Stimulated activated CD4-positive, alpha-beta T cell treated with anti-CD3 and anti-CD28 coated beads, Interleukin-12 subunit alpha, Interleukin-12 subunit beta, amount 100 ng/mL, for 48 hours (primary cell): ENCODE measurements around the gene GFRA1.
"Not testable (repeated sequence)": the region's sequence is repeated elsewhere in the genome, so short reads cannot be mapped to it uniquely, and the experiment has no call there.

ENCODE experiments used
- DNase-seq, 3 donors: peaks; one replicate each; pipeline ENCODE4 v3.0.0-alpha.2; 2020; ENCODE audit warnings: low read depth in 2 of 3, low spot score in 1 of 3

Gene GFRA1

DNA sequence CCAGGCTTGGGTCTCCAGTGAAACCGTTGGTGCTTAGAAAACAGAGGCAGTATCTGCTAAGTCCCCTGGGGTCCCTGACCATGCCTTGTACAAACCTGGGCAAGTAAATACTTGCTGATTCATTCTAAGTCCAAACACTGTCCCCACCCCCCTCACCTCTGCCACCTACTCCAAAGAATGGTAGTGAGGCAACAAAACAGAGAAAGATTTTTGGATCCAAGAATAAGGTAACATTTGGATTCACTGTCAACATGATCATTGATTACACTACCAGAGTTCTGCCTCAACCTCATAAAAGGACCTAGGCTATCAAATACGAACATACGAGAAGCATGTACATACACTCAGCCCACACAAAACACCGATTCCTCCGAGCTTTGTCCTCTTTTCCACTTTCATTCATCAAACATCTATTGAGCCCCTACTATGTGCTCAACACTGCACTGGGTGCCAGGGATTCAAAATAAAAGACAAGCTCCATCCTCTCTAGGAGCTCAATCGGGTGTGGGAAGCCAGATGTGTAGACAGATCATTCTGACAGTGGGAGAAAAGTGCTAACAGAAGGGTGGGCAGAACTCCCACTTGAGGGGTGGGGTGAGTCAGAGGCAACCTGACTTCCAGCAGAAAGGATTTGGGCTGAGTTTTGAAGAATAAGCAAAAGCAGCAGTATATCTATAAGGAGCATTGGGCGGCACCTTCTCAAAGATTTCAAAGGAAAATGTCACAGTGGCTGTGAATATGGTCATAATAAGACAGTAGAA is 71.2 kb downstream of the GFRA1 start:
- no peak for DNase-seq

DNA sequence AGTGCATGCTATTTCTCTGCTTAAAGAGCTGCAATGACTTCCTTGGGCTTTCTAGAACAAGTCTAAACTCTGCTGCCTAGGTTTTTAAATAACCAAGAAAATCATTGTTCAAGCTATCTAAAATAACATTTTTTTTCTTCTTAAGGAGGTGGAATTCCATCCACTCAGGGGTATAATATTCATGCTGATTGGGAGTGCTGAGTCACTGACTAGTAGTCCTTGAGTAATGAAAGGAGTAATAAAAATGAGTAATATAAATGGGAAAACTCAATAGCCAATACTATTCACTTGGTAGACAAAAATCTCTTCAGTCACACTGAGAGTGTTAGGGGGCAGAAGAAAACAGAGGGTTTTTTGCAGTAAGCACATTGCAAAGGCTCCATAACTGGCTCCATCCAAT is 72.0 kb downstream of the GFRA1 start:
- no peak for DNase-seq

DNA sequence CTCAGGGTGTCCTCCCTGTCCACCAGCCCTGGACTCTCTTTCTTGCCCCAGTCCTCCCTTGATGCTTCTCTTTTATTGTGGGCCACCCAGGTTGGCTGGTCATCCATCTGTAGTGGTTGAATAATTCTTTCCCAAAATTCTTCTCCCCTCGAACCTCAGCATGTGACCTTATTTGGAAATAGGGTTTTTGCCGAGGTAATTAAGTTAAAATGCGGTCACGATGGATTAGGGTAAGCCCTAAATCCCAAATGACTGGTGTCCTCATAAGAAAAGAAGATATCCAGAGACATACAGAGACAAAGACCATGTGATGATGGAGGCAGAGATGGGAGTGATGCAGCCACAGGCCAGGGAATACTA is 74.3 kb downstream of the GFRA1 start:
- no peak for DNase-seq

DNA sequence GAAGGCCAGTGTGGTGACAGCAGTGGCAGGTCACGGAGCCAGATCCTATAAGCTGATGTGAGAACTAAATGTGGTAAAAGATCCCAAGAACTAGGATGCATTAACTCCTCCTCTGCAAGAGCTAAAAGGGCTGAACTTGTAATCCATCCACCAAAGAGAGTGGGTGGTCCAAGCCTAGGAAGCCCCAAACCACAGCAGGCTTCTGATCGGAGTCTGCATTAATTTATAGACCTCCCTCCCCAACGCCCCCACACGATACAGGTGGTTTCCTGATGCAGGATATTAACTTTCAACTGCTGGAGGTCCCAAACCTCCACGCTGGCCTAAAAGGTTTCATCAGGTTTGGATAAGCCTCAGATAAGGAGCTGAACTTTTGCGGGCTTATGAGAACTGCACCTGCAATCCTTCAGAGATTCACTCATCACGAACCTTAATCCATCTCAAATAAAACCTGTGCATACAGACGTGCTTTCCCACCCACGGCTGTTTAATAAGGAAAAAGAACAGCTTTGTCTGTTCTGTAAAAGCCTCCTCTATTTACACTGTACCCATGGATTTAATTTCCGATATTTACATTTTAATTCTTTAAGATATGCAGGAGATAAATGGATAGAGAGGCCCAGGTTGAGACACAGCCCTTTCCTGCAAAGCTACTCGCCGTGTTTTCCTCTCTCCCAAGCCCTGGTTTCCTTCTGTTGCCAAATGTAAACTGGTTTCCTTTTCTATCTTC is 74.9 kb downstream of the GFRA1 start:
- no peak for DNase-seq

DNA sequence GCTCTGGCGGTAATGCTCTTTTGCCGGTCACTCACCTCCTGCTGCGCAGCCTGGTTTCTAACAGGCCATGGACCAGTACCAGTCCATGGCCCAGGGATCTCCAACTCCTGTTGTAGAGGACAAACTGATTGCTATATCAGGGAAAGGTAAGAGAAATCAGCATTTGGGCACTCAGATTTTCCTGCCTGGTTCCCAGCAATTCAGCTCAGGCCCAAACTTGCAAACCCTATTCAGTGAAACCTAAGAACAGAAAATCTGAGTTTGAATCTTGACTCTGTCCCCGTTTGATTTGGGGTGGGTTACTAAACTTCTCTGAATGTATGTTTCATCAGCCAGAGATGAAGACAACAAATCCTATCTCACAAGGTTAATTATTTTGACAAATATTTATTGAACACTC is 77.4 kb downstream of the GFRA1 start:
- DNase-seq, result no peak

DNA sequence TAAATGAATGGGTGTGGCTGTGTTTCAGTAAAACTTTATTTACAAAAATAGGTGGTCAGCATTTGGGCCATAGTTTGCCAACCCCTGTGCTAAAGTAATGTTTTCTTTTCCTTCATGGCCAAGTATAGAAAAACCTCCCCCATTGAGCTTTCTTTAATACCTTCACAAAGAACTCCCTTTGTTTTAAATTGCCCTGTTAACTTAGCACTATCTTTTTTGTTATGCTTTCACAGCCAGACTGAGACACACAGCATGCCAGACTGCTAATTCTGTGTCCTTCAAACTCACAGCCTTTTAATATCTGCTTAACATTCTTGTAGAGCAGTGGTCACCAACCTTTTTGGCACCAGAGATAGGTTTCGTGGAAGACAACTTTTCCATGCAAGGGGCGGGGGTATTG is 78.0 kb downstream of the GFRA1 start:
- DNase-seq, result no peak

DNA sequence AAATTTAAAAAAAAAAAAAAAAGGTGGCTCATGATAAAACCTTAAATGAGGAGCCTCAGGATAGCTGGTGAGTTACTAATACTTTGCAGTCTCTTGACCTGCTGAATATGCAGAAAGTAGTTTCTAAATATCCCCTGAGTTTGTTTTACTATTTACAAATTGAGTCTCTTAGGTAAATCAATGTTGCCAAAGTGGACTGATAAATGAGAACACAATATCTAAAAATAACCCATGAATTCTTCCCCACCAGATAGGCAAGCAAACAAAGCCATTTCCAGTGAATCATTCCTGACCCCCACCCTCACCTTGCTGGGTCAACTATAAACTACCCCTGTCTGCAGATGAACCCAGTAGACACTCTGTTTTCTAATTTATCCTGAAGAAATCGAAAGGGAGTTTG is 78.9 kb downstream of the GFRA1 start:
- no peak for DNase-seq

DNA sequence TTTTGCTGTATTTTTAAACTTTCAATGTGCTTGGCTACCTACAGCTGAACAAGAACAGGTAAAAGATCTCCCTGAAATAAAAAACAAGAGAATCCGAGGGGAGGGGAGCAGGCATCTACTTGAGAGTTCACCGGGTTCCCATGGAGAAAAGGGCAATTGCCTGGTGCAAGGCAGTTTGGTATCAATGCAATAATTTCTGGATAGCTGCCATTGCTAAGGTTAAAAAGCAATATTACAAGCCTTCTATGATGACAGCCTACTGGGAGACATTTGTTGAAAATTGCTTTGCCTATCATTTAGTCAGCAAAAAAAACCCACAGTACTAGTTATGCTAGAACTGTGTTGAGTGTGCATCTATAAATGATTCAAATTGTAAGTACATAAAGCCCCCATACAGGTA is 82.1 kb downstream of the GFRA1 start:
- DNase-seq, result no peak

DNA sequence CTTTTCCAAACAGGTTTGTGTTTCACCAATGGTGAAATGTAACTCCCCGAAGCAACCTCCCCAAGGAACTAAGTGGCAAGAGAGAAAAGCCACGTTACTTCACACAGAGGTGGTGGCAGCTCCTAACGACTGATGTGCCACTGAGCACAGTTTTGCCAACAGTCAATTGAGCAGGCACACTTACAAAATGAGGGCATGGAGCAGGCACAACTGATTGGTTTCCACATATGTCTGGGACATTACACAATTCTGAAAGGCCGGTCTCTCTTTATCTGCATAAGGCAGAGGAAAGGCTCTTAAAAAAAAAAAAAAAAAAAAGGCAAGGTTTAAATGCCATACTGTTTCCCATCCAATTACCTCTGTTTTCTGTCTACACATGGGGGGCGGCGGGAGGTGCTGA is 86.7 kb downstream of the GFRA1 start:
- no peak for DNase-seq

DNA sequence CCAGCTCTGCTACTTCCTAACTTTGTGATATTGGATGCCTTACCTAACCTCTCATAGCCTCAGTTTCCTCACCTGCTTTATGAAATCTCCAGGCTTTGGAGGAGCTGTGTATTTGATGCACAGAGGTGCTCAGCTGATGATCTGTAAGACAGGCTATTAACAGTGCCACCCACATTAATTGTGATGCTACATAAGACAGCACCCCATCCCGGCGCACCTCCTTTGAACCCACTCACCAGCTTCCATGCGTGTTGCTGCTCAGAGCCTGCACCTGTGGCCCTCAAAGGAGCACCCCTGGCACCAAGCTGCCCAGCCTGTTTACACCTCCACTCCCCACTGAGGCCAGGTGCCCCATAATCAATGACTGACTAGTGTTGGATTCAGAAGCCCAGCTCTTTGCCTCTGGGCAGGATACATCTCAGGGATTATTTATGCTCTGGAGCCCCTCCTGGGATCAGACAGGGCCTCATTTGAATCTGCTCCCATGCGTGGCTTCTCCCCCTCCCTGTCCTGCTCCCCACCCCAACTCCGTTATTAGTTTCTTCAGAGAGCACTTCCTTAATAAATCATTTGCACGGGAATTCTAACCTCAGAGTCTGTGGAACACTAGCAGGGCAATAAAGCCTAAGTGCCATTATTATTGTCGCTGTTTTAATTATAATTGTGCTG is 87.7 kb downstream of the GFRA1 start:
- DNase-seq, result no peak

DNA sequence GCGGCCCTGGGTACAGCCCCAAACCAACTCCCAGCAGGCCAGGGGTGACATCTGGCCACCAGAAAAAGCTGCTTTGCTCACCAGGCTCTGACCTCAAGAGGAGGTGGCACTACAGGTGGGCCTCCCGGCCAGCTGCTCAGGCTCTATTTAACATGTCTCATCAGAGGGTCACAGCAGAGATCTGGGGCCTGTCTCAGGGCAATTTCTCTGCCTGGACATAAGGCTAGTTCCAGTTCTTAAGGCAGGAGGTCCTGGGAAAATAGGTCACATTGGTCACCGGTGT is 88.6 kb downstream of the GFRA1 start:
- no peak for DNase-seq

DNA sequence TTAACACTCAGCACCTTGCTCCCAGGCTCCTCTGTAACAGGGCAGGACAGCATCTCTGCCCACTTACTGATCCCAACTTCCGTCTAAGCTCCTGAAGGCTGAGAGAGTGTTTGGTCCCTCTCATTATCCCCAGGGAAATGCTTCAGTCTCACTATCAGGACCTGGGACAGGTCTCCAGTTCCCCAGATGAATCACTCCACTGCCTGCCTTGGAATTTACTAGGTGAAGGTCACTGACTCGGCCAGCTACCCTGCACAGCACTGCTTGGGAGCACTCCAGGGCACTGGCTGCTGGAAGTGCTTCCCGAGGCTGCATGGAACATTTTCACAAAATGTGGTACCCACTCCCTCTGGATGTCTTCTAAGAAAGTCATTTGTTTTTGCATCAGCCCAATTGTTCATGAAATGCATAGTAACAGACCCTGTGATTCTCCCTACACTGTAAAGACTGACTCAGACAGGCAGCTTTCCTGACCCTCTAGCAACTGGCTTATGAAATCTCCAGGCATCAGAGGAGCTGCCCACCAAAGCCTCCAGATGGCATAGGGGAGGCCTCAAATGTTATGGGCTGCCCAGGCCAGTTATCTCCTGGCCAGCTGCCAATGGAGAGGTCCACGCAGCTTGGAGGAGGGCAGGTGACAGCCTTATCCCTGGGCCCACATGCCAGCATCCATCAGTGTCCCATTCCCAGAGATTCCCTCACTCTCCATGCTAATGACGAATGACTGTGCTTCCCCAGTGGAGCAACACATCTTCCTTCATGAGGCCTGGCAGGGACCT is 89.1 kb downstream of the GFRA1 start:
- no peak for DNase-seq

DNA sequence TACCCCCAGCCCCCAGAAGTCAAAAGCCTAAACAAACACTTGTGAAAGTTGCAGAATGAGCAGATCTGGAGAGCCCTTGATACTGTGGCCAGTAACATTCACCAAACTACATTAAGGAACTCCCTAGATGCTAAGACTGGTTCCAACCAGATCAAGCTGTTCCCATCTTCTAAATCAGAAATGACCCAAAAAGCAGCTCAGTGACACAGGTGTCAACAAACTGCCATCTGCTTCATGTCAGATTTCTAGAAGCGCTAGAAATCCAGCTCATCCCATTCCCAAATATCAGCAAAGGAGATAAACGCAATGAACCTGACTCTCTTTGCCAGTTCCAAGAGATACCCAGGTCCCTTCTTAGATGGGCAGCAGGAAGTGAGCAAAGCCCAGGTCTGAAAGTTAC is 90.6 kb downstream of the GFRA1 start:
- no peak for DNase-seq

DNA sequence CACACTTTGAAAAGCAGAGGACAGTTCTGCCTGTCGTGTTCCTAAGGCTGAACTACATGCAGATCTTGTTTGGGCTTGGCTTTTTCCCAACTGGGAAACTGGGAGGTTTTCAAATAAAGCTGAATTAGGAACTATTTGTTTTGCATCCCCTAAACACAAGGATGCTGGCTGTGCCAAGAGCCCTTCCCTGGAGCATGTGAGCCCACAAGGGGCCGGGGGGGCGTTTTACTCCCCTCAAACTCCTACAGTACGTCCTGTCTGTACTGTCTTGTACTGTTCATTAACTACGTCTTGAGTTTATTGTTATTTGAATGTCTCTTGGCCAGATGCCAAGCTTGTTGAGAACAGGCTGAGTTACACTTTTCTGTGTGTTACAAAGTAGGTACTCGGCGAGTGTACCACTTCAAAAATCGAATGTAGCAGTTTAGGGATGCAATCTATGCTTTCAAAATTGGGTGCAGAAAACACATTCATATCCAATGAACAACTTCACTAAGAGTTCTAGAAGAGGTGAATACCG is 94.9 kb downstream of the GFRA1 start:
- DNase-seq, result no peak

DNA sequence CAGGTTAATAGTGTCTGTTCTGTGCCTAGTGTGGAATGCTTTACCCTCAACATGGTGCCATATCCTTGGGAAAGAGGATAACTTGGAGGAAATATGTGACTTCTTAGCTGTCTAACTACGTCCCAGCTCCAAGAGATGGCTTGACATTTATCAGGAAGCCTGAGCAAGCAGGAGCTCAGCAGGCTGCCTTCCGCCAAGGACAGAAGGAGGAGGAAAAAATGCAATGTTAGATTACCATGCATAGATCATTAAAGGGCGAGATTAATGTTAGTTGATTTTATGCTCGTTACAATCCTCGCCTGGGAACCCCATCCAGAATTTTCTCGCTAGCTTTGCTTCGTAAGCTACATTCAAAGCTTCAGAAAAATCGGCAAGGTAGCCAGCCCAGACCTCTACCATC is 97.8 kb downstream of the GFRA1 start:
- DNase-seq, result no peak

DNA sequence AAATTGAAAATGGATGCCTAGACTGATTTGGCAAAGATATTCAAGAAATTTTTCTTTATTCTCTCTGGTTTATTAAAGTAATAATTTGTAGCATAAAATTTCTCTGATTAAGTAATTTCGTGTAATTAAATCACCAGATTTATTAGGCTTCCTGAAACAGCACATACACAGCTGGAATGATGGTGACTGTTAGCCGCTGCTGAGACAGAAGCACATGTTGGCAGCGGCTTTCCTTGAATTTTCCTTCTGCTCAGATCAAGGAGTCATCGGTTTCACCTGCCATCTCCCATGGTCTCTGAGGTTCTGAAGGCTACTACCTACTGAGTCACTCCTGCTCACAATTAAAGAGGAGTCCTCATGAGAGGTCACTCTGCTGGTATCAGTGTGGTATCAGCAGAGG is 101.5 kb downstream of the GFRA1 start:
- DNase-seq, result no peak

DNA sequence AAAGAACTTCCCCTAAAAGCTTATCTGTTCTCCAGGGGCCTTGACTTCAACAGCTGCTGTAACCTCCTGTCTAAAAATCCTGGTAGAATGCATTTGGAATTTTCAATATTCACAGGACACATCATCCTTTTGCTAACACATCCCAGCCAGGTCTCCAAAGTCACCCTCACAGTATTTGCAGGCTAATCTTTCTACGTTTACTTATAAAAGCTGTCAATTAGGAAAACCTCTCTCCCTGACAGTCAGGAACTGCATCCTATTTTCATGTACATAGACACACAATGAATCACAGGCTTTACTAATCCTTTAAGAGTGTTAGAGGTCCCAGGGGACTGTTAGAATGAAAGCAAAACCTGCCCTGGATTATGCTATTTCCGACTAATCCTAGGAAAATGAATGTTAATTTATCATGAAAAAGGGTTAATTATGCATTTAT is 102.2 kb downstream of the GFRA1 start:
- DNase-seq, result no peak

DNA sequence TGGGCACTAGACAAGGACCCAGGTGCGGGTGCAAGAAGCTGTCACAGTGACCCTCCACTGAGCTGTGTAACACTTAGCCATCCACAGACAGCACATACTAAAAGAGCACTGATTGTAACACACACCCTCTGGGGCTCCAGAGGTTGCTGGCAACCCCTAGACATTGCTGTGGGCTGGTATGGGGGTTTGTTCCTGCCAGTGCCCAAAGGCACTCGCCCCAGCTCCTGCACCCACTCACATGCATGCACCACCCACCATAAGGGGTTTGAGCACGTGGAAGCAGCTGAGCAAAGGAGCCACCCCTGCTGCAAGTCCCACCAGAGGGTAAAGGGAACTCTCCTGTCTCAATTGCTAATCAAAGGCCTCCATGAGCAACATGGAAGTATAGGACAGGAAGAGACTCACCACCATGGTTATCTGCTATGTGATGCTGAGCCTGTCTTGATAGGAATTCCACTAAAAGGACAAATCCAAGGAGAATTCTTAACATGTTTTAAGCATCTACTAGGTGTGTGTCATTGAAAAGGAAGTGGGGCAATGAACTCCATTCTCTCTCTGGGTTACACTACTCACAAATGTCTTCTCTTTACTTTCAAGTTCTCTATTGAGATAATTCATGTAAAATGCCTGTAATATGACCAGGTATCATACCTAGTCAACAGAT is 103.1 kb downstream of the GFRA1 start:
- no peak for DNase-seq

DNA sequence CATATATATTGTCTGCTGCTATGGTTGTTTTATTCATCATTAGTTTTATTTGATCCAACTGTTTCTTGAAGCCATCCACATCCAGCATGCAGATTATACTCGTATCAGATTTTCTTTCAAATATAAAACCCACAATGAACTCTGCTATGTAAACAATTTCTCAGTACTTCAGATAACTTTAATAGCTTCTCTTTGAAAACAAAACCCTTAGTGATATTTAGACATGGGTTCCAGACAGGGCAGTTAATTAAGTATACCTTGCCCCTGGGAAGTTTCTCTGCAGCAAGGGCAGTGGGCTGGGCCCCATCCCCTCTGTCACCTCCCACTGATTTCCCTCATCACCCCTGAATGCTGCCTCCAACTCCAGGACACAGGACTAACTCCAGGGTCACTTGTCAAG is 104.3 kb downstream of the GFRA1 start:
- no peak for DNase-seq

DNA sequence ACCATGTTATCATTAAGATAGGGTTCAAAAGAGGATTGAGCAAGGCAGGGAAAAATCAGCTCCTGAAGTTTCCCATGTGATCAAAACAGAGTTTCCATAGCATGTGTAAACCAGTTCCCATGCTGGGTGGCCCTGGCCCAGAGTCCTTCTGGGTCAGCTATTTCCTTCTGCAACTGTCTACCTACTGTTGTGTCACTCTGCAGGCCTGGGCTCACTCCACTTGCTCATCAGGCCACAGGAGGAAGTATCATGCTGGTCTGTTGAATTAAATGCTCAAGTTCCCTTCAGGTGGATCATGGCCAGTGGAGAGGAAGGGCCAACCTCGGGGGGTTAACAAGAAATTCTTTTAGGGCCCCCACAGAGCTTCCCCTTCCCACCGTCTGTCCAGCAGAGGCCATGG is 104.7 kb downstream of the GFRA1 start:
- no peak for DNase-seq

DNA sequence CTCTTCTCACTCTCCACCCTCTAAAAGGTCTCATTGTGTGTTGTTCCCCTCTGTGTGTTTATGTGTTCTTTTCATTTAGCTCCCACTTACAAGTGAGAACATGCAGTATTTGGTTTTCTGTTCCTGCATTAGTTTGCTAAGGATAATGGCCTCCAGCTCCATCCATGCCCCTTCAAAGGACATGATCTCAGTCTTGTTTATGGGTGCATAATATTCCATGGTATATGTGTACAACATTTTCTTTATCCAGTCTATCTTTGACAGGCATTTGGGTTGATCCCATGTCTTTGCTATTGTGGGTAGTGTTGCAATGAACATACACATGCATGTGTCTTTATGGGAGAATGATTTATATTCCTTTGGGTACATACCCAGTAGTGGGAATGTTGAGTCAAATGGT is 107.1 kb downstream of the GFRA1 start:
- DNase-seq, result not testable (repeated sequence)
